Amniotic epithelial cell (primary cell): Measurements from ENCODE around the gene TIMM8A.
"Not testable (repeated sequence)": the region's sequence is repeated elsewhere in the genome, so short reads cannot be mapped to it uniquely, and the experiment has no call there.

Source experiments
- DNase-seq: peaks from one replicate; pipeline ENCODE4 v3.0.0-alpha.2; 2010; ENCODE audit warnings: low read depth

TIMM8A gene

DNA sequence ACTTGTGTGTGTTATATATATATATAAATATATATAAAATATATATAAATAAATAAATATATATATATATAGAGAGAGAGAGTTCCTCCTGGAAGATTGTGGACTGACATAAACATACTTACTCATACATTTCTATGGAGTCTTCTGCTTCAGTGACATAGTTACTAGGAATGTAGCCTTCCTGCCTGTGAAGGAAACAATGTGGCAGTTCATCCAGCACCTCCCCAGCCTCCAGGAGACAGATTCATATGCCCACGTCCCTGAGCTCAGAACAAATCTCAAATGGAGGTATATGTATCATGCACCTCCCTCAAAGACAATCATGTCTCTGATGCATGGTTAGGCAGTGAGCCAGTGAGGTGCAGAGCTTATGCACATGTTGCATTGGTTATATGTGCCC, 11.4 kb upstream of the TIMM8A start:
- DNase-seq = no peak

DNA sequence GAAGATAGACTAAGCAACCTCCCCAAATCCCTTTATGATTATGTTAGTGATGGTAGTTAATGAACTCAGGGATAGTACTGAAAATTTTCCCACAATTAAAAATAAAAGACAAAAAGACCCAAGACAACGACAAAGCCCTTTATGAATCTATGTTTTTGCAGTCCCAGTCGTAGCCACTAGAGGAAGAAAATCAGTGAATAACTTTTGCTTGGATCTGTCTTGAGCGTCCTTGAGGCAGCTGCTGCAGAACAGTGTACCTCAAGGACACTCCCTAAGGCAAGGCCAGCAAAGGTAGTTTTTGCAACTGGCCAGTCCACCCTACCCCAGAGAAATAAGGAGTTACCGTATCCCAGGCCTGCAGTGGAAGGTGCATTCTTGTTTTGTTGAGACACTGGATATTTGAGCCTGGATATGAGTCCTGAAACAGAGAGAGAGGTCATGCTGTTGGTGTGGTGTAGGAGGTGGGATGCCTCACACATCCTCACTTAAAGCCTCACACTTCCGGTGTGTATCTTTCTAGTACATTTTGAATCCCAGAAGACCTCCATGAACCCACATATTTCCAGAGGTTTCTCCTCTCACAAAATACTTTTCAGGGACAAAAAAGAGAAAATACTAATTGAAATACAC, 8.7 kb upstream of the TIMM8A start:
- DNase-seq = peak; percentile 12

DNA sequence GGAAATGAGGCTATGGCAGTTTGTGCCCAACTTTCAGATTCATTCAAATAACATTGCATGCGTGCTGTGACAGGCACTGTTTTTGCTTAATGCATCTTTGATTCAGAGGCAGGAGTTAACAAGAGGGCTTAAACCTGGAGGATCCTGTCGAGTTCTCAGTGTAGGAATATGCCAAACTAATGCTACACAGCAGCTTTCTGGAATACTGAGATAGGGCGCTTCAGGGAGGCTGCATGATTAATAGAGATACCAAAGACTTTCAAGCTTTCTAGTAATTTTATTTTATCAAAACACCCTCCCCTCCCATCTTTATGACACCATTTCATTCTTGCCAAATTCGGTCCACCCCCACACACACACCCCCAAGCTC, 636 bp upstream of the TIMM8A start:
- no peak for DNase-seq

DNA sequence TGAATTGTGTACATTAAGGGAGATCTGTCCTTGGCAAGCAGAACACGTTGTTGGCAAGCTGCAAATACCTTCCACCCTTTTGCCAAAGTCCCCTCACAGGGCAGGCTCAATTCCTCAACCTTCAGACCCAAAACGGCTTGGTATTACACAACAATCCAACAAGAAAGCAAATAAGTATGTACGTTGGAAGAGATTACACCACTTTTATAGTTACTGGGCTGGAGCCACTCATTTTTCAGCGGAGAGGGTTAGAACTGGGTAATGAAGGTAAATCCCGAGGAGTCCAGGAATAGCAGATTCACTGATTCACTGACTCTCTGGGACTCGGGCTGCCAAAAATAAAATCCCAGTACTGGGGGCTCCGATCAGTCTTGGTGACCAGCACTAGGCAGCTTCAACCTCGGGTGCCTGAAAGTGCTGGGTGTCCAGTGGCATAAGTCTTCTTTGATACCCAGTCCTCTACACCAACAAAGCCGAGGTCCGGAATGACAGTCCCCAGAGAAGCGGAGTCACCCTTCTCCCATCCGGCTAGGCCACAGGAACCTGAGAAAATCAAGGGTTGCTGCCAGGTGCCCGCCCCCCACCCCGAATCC, 587 bp downstream of the TIMM8A start:
- DNase-seq = peak; percentile 48

DNA sequence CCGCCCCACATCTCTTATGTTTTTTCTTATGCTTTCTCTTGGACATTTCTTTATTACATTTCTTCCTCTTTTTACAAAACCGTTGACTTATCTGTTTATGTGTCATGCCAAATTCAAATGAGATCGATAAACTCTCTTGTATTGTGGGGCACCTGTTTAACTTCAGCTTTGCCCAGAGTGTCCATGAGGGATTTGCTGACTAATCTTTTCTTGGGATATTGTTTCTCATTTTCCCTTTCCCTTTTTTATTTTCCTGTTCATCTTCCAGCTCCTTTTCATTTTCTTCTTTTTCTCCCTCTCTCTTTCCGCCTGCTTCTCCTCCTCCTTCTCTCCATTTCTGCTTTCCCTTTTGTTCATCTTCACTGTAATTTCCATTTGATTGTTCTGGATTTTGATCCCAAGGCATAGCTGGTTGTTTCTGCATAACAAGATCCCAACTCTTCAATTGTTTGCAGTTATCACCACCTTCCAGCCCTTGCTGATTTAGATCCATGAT, 10.7 kb downstream of the TIMM8A start:
- DNase-seq = no peak

DNA sequence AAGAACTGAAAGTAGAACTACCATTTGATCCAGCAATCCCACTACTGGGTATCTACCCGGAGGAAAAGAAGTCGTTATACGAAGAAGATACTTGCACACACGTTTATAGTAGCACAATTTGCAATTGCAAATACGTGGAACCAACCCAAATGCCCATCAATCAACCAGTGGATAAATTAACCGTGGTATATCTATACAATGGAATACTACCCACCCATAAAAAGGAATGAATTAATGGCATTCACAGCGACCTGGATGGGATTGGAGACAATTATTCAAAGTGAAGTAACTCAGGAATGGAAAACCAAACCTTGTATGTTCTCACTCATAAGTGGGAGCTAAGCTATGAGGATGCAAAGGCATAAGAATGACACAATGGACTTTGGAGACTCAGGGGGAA, 14.2 kb downstream of the TIMM8A start:
- DNase-seq = not testable (repeated sequence)

DNA sequence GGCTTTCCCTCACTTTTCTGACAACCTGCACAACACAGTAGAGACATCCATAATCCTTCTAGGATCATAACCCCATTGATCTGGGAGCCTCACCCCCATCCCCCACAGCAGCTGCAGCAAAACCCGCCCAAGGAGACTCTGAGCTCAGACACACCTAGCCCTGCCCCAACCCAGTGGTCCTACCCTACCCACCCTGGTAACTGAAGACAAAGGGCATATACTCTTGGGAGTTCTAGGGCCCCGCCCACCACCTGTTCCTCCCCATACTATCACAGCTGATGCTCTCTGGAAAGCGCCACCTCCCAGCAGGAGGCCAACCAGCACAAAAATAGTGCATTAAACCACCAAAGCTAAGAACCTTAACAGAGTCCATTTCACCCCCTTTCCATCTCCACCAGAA, 21.9 kb downstream of the TIMM8A start:
- DNase-seq = not testable (repeated sequence)

DNA sequence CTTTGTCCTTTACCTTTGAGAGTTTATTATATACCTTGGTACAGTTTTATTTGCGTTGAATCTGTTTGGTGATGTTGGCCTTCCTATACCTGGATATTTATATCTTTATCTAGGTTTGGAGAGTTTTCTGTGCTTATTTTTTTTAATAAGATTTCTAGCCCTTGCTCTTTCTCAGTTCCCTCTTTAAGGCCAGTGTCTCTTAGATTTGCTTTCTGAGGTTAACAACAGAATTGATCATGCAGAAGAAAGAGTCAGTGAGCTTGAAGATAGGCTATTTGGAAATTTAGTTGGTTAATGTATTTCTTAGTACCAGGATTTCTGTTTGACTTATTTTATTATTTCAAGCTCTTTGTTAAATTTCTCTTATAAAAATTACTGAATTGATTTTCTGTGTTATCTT, 44.8 kb downstream of the TIMM8A start:
- no peak for DNase-seq
